Measurements from ENCODE around the gene SPRTN.
"Not testable (repeated sequence)": the region's sequence is repeated elsewhere in the genome, so short reads cannot be mapped to it uniquely, and the experiment has no call there.

SPRTN gene

DNA sequence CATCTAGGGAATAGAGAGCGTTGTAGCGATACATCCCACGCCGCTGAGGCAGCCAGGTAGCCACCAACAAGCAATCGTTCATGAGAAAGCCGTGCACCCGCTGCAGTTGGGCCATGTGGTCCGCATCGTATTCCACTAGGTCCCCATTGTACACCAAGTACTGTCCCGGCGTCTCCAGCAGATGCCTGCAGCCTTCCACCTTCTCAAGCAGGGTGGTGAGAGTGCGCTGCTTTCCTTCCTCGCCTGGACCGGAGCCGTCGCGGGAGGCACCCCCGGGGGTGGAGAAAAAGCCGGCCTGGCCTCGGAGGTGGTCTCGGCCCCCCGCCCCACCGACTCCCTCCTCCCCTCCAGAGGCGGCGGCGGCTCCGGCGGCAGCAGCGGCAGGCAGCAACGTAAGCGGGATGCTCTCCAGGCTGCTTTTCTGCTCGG lies 1.0 kb upstream of the SPRTN start:
- no peak for DNase-seq

DNA sequence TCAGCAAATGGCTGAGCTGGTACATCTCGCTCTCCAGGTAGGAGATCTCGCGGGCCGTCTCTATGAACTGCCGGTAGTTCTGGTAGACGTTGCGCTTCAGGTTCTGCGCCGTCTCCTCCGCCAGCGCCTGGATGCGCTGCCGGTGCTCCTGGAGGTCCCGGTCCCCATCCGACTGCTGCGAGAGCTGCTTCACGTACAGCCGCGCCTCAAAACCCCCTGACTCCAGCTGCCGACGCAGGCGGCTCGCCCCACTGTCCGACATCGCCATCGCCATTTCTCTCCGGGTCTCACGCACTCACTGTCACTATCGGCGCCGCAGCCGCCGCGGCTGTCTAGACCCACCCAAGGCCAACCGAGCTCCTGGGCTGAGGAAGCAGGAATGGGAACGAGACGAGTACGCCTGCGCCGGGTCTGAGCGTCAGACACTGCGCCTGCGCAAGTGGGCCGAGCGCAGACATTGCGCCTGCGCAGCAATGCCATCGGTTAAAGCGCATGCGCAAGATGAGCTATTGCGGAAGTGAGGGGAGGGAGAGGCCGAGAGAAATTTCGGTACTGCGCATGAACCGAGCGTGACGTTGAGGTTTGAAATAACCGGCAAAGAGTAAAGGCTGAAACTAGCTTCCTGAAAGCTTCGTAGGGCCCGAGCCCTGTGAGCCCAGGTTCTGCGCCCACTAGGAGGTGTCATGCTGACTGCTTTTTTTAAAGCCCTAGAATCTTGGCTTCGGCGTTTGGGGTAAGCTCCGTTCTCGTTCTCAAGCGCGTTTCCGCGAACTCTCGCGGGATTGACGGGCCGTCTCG lies 422 bp upstream of the SPRTN start, which contains the start of gene EXOC8:
EXOC8 (minus strand) TSS at position 381 of the 798 bp plus-strand sequence; CDS start at position 274, 107 bp downstream.
- DNase-seq = peak; percentile 85 to 91

DNA sequence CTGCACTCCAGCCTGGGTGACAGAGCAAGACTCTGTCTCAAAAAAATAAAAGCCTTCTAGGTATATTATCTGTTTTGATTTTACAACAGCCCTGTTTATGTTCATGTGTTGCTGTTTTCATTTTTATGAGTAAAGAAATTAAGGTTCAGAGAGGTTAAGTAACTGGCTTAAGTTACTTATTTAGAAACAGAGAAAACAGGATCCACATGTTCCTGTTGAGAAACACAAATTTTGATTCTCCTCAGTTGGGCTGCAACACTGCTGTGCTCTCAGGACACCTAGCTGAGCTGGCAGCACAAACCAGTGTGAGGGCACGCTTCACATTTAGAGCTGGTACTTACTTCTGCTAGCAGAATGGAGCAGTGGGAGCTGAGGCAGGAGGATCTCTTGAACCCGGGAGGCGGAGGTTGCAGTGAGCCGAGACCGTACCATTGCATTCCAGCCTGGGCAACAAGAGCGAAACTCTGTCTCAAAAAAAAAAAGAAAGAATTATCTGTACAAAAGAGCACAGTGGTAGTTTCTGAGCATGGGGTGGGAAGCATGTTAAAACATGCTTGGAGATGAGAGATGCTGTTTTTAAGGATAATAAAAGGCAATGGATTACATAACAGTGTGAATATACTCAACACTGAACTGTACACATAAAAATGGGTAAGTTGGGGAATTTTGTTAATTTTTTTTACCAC lies 2.4 kb downstream of the SPRTN start:
- no peak for DNase-seq

DNA sequence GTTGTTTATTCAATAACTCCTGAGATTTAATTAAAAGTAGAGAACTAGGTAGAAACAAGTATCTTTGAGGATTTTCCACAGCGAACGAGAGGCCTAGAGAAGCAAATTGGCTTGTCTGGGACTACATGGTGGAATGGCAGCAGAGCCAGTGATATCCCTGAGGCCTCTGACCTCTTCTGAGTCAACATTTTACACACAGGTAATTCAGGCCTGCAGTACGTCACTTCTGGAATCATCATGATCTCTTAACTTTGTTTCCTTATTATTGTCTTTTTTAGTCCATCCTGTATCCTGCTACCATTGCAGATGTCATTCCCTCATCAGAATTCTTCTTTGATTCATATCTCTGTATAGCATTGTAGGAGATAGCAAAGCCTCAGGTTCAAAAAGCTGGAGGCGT lies 9.9 kb downstream of the SPRTN start:
- DNase-seq = no peak

DNA sequence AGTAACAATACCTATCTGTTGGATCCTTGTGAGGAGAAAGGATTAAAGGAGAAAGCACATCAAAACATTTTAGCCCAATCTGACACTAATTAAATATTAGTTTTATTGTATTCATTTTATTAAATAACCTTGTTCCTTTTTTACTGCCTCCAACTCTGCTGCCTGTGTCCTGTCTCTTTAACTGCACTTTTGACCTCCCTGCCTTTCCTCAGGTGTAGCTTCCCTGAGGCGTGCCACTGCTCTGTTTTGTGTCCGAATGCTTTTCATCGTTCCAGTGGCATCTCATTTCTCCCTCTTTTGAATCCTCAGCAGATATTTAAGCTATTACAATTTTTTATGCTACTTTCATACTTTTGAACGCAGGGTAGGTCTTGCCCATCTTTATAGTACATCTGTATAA lies 10.3 kb downstream of the SPRTN start:
- DNase-seq = no peak

DNA sequence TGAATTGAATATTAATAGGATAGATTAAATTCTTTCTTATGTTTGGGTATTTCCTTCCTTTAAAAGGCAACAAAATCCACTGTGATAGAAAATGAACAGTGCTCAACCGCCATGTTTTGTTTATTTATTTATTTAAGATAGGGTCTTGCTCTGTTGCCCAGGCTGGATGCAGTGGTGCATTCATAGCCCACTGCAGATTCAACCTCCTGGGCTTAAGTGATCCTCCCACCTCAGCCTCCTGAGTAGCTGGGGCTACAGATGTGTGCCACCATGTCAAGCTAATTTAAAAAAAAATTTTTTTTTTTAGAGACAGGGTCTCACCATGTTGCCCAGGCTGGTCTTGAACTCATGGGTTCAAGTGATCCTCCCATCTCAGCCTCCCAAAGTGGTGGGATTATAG lies 10.8 kb downstream of the SPRTN start:
- DNase-seq = not testable (repeated sequence)

DNA sequence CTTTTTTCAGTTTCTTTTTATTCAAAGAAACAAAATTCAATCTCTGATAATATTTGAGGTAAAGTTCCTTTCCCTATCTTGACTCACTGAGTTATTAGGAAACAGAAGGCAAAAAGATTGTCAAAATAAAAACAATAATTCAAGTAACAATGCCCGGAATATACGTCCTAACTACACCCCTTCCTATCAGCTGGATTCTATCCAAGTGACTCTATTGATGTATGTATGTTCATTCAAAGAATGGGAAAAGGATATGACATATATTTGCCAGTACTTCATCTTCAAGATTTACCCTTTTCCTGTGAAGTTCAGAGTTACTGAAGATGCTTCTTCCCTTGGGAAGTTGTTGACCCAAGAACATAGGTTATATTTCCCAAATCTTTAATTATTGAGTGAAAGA lies 13.7 kb downstream of the SPRTN start:
- DNase-seq = no peak

DNA sequence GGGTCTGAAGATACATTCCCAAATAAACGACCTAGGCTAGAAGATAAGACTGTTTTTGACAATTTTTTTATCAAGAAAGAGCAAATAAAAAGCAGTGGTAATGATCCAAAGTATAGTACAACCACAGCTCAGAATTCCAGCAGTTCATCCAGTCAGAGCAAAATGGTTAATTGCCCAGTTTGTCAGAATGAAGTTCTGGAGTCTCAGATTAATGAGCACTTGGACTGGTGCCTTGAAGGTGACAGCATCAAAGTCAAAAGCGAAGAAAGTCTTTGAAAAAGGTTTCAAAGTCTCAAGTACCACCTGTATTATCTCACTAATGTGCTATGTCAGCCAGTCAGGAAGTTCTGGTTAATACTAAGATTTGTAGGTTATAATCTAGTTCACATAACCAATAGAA lies 15.0 kb downstream of the SPRTN start:
- DNase-seq = no peak

DNA sequence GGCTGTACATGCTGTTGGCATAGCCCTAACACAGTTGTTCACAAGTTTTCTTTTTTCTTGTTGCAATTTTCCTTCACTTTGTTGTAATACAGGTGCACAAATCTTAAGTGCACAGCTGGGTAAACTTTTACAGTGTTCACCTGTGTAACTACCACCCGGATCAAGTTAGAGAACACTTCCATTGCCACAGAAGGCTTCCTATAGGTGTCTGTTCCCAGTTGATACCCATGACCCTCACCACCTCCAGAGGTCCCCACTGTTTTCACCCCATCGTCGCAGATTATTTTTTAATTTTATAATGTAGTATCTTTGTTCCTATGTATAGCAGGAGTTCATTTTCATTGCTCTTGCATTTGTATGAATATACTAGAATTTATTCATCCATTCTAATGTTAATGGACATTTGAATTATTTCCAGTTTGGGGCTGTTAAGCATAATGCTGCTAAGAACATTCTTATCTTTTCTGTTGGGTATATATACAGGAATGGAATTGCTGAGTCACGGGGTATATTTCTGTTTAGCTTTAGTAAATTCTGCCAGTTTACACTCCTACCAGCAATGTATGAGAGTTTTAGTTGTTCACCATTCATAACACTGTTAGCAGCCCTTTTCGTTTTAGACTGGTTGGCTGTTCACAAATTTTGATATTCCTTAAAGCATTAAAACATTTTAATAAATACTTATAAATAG lies 16.4 kb downstream of the SPRTN start:
- no peak for DNase-seq

DNA sequence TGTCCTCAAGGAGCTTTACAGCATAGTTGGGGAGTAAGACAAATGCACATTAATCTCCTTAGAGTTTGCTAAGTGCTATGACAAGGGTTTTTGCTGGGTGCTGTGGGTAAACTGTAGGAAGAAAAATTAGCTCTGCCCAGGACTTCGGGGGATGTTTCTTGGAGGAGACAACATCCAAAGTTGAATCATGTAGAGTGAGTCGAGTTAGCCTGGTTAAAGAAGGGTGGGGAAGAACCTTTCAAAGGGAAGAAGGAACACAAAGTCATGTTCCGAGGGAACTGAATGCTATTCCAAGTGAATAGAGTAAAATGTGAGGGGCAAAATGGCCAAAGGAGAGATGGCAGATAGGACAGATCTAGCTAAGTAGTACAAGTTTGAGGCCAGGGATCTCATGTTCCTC lies 17.1 kb downstream of the SPRTN start:
- DNase-seq = no peak

DNA sequence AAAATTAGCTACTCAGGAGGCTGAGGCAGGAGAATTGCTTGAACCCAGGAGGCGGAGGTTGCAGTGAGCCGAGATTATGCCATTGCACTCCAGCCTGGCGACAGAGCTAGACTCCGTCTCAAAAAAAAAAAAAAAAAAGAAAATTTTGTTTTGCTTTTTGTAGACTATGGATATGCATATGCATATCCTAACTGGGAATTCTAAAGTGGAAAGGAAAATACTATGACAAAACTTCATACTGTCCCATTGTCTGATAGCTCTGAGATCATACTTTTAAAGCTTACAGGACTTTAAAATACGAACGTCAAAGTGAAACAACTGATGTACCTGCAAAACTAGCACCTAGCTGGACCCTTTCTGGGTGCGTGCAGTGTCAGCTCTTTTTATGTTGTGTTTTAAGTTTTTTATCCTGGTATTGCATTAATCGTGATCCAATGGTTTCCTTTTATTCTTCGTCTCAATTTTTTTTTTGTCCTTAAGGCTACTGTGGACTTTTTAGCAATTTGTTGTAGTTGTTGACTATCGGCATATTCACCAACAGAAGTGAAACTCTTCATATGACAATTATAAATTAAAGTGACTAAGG lies 19.2 kb downstream of the SPRTN start:
- DNase-seq = no peak

DNA sequence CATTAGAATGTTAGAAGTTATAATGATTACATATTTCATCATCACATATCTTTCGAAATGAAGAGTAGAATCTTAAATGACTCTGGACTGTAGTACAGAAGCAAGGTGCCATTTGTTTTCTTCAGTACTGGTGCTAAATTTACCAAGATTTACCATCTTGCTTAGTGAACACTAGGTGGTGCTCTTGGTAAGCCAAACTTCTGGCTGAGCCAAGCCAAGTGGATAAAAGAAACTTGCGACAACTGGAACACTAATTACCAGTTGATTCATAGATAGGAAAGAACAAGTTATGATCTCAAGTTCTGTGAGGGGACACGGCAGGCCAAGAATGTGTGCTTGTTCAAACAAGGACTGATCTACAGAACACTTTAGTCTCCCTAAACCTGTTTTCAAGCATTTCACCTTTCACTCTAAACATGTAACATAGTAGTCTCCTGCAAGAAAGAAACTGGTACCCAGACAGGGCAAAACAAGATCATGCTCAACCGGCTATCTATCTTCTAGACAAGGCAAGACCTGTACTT lies 19.8 kb downstream of the SPRTN start:
- DNase-seq = peak; percentile 6 to 73

DNA sequence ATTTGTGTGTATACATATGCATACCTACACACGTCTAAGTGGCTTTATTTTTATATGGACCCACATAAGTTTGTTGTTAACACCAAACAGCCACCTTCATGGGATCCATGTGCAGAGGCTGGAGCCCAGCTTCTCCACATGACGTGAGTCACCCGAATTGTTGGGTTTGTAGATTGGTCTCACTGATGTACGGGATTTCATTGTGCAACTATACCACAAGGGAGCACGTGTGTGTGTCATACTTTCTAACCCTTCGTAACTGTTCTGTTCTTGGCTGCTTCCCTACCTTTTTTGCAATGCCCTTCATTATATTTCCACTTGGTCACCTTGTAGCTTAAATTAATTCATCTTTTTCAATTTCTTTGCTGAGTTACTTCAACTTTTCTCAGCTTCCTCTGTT lies 21.0 kb downstream of the SPRTN start:
- no peak for DNase-seq

DNA sequence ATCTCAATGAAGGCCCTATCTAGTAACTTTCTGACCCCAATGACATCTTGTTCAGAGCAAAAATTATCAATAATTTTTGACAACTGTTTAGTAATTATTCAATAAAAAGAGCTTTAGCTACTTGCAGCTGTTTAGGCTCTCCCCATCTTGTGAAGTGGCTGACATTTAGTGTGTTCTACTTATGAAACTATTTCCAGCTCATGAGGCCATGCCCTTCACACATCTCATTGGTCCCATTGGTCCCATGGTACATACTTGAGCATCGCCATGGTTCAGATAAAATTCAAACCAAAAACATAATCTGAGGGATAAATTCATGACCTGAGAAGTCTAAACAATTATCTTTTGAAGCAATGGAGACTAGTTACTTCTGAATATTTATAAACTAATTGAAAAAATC lies 24.2 kb downstream of the SPRTN start:
- DNase-seq = no peak

DNA sequence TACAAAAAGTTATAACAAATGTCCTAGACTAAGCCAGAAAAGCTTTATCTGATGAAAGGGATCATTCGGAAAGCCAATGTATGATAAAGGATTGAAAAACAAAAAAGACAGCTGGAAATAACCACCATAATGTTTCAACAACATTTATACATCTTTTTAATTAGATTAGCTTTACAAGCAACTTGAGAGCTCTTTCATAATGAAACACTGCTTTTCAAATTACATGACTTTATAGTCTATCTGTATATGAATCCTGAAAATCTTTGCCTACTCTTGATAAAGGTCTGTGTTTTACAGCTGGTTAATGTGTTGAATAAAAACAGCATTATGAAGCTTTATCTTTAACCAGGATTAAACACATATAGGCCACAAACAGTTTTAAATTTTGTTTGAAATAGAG lies 25.5 kb downstream of the SPRTN start:
- DNase-seq = no peak

DNA sequence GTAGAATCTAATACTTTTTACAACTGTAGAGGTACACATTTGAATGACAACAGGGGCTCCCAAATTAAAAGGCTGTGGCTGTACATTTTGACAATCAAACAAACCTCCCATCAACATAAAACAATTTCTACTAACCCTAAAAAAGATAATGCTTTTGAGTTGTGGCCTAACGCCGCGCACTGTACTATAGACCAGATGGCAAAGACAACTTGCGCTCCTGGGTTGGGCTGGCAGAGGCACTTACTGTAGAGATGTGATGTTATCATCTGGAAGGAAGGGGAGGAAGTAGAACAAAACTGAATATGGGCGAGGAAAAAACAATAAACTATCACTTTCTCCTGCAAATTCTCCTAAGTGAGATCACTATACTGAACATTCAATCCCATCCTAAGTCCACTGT lies 26.1 kb downstream of the SPRTN start:
- no peak for DNase-seq

DNA sequence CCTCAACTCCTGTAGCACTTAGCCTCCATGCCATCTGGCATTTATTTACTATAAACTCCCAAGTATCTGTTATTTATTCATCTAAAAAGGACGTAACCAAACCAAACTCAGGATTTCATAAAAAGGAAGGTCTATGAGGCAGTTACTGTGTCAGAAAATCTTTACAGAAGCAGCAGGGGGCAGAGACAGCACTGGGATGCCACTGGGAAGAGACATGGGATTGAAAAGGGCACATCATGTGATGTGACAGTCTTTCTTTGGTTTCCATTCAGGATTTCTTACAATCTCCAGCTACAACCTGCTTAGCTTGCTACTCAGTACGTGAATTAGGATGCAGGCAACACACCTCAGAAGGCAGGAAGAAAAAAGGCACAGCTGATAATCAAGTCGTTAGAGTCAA lies 31.2 kb downstream of the SPRTN start:
- no peak for DNase-seq

DNA sequence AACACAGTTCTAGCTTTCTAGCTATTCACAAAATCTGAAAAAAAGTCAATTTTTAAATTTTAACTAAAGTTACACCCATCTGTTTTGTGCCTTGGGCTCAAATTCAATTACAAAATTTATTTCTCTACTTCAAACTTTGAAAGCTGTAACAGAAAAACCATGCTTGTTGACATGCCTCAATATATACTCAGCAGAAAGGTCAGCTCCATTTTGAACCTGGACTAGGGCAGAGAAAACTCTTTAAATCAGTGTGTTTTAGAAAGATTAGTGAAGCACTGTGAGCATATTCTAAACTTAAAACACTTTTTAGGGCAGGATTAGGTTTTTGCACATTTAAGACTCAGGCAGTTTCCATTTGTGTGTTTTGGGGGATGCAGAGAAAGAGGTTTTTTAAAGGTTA lies 34.4 kb downstream of the SPRTN start:
- DNase-seq = no peak

DNA sequence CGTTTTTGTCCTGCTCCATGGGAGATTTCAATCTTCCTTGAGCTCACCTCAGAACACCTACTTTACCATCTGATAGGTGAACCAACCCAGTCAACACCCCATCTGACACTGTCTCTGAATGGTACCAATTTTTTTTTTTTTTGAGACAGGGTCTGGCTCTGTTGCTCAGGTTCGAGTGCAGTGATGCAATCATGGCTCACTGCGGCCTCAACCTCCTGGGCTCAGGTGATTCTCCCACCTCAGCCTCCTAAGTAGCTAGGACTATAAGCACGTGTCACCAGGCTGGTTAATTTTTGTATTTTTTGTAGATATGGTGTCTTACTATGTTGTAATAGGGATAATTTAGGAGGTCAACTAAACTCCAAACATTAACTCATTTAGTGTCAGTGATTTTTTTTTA lies 36.3 kb downstream of the SPRTN start:
- DNase-seq = no peak

DNA sequence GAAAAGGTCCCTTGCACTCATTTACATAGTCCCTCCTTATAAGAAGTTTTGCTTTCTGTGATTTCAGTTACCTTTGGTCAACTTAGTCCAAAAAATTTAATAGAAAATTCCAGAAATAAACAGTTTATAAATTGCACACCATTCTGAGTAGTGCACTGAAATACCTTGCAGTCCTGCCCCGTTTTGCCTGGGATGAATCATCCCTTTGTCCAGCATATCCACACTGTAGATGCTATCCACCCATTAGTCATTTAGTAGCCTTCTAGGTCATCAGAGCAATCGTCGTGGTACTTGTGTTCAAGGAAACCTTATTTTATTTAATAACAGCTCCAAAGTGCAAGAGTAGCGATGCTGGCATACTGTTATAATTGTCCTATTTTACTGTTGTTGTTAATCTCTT lies 38.0 kb downstream of the SPRTN start:
- DNase-seq = no peak

DNA sequence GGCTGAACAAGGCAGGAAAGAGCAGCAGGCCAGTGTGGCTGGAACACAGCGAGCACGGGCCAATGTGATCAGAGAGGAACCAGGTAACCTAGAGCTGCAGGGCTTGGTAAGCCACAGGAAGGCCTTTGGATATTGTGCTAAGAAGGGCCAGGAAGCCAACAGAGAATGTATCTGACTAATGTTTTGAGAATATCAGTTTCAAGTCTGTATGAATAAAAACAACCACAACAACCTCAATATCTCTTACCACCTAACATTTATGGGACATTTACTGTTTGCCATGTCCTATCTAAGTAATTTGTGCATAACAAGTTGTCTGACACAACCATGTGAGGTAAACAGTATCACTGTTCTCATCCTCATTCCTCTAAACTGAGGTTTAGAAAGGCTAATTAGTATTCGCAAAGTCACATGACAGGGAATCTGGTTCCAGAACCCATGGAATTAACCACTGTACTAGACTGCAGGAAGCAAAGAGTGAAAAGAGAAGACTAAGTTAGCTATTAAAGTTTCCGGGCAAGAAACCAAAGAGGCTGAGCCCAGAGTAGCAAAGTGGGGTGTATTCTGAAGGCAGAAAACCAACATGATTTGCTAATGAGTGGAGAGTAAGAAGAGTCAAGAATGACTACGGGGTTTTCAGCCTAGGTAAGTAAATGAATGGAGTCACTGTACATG lies 38.9 kb downstream of the SPRTN start:
- DNase-seq = no peak

DNA sequence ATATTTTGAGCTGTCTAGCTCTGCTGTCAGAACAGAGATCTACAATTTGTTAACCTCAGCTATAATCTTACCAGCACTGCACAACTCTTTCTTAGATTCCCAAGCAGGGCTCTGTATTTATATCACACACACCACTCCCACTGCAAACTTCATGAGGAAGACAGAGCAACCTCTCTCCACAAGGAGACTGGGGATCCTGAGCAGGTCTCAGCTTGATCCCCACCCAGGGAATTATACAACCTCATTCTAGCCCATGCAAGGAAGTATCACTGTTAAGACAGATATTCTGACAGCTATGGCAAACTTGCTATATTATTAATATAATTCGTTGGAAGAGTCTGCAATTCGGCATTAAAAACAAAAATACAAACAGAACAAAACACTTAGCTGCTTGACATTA lies 43.6 kb downstream of the SPRTN start:
- DNase-seq = no peak

DNA sequence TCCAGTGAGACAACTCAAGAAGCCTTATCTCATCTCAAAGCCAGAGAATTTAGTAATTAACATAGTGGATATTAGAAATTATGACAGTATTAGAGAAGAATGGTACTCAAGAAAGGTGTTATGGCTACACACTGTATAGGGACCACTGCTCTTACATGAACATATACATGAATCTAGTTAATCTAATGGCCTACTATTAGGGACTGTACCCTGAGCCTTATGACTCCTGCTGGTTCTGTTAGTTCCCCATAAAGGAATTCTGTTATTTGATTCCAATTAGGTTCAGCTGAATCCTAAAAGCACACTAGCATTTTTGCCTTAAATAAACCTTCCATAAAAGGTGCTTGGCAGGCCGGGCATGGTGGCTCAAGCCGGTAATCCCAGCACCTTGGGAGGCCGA lies 44.3 kb downstream of the SPRTN start:
- DNase-seq = no peak
